Stomach (tissue), 4 donors: ENCODE results near the gene ZFYVE9.
"Not testable (repeated sequence)": the region's sequence is repeated elsewhere in the genome, so short reads cannot be mapped to it uniquely, and the experiment has no call there.

Source experiments
- POLR2A ChIP-seq, 4 donors: fragments of 450-650 bp; IDR thresholded peaks; one replicate each; pipeline ENCODE4 v1.6.1; 2016; ENCODE audit warnings: antibody characterized with exemption in 4 of 4, control low read depth in 2 of 4, mild to moderate bottlenecking in 1 of 4, moderate library complexity in 1 of 4
- TF ChIP-seq, protein P1 (sequence below), 7 experiments: fragments of 450-650 bp in 4 of 7; fragments of 200-600 bp in 3 of 7; sonication (generic) in 3 of 7; IDR thresholded peaks; one replicate each; pipeline ENCODE4 v1.5.1; 2016 to 2019; ENCODE audit warnings: antibody characterized with exemption in 7 of 7, control low read depth in 2 of 7, mild to moderate bottlenecking in 1 of 7

DNA sequence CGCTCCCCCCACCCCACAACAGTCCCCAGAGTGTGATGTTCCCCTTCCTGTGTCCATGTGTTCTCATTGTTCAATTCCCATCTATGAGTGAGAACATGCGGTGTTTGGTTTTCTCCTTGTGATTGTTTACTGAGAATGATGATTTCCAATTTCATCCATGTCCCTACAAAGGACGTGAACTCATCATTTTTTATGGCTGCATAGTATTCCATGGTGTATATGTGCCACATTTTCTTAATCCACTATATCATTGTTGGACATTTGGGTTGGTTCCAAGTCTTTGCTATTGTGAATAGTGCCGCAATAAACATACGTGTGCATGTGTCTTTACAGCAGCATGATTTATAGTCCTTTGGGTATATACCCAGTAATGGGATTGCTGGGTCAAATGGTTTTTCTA is 29.3 kb downstream of the ZFYVE9 start:
- TF ChIP-seq, protein P1, sequence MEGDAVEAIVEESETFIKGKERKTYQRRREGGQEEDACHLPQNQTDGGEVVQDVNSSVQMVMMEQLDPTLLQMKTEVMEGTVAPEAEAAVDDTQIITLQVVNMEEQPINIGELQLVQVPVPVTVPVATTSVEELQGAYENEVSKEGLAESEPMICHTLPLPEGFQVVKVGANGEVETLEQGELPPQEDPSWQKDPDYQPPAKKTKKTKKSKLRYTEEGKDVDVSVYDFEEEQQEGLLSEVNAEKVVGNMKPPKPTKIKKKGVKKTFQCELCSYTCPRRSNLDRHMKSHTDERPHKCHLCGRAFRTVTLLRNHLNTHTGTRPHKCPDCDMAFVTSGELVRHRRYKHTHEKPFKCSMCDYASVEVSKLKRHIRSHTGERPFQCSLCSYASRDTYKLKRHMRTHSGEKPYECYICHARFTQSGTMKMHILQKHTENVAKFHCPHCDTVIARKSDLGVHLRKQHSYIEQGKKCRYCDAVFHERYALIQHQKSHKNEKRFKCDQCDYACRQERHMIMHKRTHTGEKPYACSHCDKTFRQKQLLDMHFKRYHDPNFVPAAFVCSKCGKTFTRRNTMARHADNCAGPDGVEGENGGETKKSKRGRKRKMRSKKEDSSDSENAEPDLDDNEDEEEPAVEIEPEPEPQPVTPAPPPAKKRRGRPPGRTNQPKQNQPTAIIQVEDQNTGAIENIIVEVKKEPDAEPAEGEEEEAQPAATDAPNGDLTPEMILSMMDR (IDR thresholded peaks at IDR 0.05): not testable (repeated sequence)
- not testable (repeated sequence) for TF ChIP-seq POLR2A (IDR thresholded peaks at IDR 0.05)
